Eye (tissue), 1 donor: ENCODE data around the gene CST5.
A peak's percentile ranks its signal among the peaks of the same experiment; 100 is the strongest.
"Not testable (repeated sequence)": the region's sequence is repeated elsewhere in the genome, so short reads cannot be mapped to it uniquely, and the experiment has no call there.

Experiments
- DNase-seq: peaks from one replicate; pipeline ENCODE4 v3.0.0-alpha.2; 2015

Gene CST5

GRCh38 chr20:23832775-23833513 is 46.6 kb downstream of the CST5 start:
- DNase-seq = no peak

GRCh38 chr20:23831961-23832360 is 47.6 kb downstream of the CST5 start:
- not testable (repeated sequence) for DNase-seq

- peak; percentile 17 for DNase-seq
Observed at GRCh38 chr20:23826541-23827021, 53.0 kb downstream of the CST5 start, which contains the start of gene CST2. TSS of gene CST2 (minus strand) at chr20:23826729. CDS start at chr20:23826660, 69 bp downstream.
